ENCODE measurements around the gene CHPF. TPM values are rescaled to one million over a fixed set of nuclear protein-coding genes. Genes with fewer than 3 reads are reported as not detected.
A peak's percentile ranks its signal among the peaks of the same experiment; 100 is the strongest.

Gene CHPF
- total and polyA plus RNA-seq, 2 donors (not counting 3 experiments of a cell fraction or from before 2014, with no cell fraction given): 0.24 to 0.32 TPM

GRCh38 chr2:219525533-219526232 lies 17.9 kb downstream of the CHPF start:
- Histone ChIP-seq H3K79me2 (ENCODE audit: control insufficient read depth, insufficient read depth, low read length) (no peaks in the 10 kb centered on the region), H3K4me3 (replicated peaks in 1 of 3; ENCODE audit: insufficient read depth in 1 of 3, low read depth in 1 of 3, low read length in 3 of 3) (no peak overlapping the region), H3K4me2 (ENCODE audit: insufficient read depth, low read length) (no peak overlapping the region), H2AFZ (ENCODE audit: low read depth, low read length) (no peak overlapping the region), H4K20me1 (replicated peaks; ENCODE audit: control insufficient read depth, extremely low read depth, insufficient read depth, low read length) (no peaks in the 10 kb centered on the region), H3K4me1 (ENCODE audit: control insufficient read depth, extremely low read depth, insufficient read depth, low read length) (no peaks in the 10 kb centered on the region), H3K9me1 (replicated peaks; ENCODE audit: control insufficient read depth, extremely low read depth, insufficient read depth, low read length) (no peaks in the 10 kb centered on the region), H3K36me3 (ENCODE audit: control insufficient read depth in 2 of 2, extremely low read depth in 1 of 2, insufficient read depth in 2 of 2, low read length in 2 of 2) (no peaks in the 10 kb centered on the region), H3K9ac (replicated peaks; ENCODE audit: extremely low read depth, insufficient read depth, low read length) (no peak overlapping the region), H3K27me3 (ENCODE audit: control insufficient read depth in 2 of 2, insufficient read depth in 2 of 2, low read length in 2 of 2) (peaks cover 68 to 72% of the 10 kb centered on the region in 2 experiments), H3K27ac (ENCODE audit: insufficient read depth, low read depth, low read length) (no peak overlapping the region), H3K9me3 (replicated peaks; ENCODE audit: control insufficient read depth, insufficient read depth, low read length) (no peaks in the 10 kb centered on the region)
- dilution Hi-C loops (cut with MboI; ENCODE audit: extremely low pct_ligation_motif_present, low sequenced_read_pairs) (no loop called here), intact Hi-C loops (cut with micrococcal nuclease) (no loop called here)
- FAIRE-seq (no peak), DNase-seq (ENCODE audit: low read depth, low spot score) (no peak)
- BruUV-seq (replicated peaks): no TSS peak
- ChIA-PET POLR2A (no interaction called here), CTCF (interaction anchor here (0.9 to 12.6 kb wide), 7 partner anchors 8 to 123 kb away, joined by 4 to 731 read pairs (median 7); partner anchors contain the start of gene GMPPA)
- no peak for TF ChIP-seq MYC (IDR thresholded peaks at IDR 0.05; ENCODE audit: low read depth, low read length)
- TF ChIP-seq EZH2 (IDR thresholded peaks at IDR 0.05; ENCODE audit: borderline replicate concordance, low read depth, low read length, severe bottlenecking): peak; percentile 21

GRCh38 chr2:219524817-219525216 lies 18.8 kb downstream of the CHPF start:
- FAIRE-seq: no peak
- intact Hi-C loops (cut with micrococcal nuclease) (no loop called here), dilution Hi-C loops (cut with MboI; ENCODE audit: extremely low pct_ligation_motif_present, low sequenced_read_pairs) (no loop called here)
- H3K4me1 ChIP-seq (ENCODE audit: control insufficient read depth, extremely low read depth, insufficient read depth, low read length): no peaks in the 10 kb centered on the region
- no peak overlapping the region for H3K9ac ChIP-seq (replicated peaks; ENCODE audit: extremely low read depth, insufficient read depth, low read length)
- ChIA-PET CTCF (interaction anchor here (1.7 to 12.6 kb wide), 4 partner anchors 13 to 122 kb away, joined by 4 to 731 read pairs (median 168); partner anchors contain the start of gene GMPPA), POLR2A (no interaction called here)
- peaks cover 69 to 72% of the 10 kb centered on the region in 2 experiments for H3K27me3 ChIP-seq (ENCODE audit: control insufficient read depth in 2 of 2, insufficient read depth in 2 of 2, low read length in 2 of 2)
- TF ChIP-seq POLR2AphosphoS5 (IDR thresholded peaks at IDR 0.05; ENCODE audit: insufficient read depth, low read depth, low read length) (no peak), FOS (IDR thresholded peaks at IDR 0.05; ENCODE audit: borderline replicate concordance, insufficient read depth, low read length) (no peak), GATA2 (IDR thresholded peaks at IDR 0.05; ENCODE audit: insufficient read depth, insufficient read length, low read depth, low read length) (no peak), MAX (IDR thresholded peaks at IDR 0.05; ENCODE audit: insufficient read depth, insufficient read length) (no peak), EZH2 (IDR thresholded peaks at IDR 0.05; ENCODE audit: borderline replicate concordance, low read depth, low read length, severe bottlenecking) (peak; percentile 43)
- DNase-seq (ENCODE audit: low read depth, low spot score): no peak
- H4K20me1 ChIP-seq (replicated peaks; ENCODE audit: control insufficient read depth, extremely low read depth, insufficient read depth, low read length): no peaks in the 10 kb centered on the region
- H3K27ac ChIP-seq (ENCODE audit: insufficient read depth, low read depth, low read length): no peak overlapping the region
- no peak overlapping the region for H2AFZ ChIP-seq (ENCODE audit: low read depth, low read length)
- H3K36me3 ChIP-seq (ENCODE audit: control insufficient read depth in 2 of 2, extremely low read depth in 1 of 2, insufficient read depth in 2 of 2, low read length in 2 of 2): no peaks in the 10 kb centered on the region
- no peaks in the 10 kb centered on the region for H3K9me3 ChIP-seq (replicated peaks; ENCODE audit: control insufficient read depth, insufficient read depth, low read length)
- BruUV-seq (replicated peaks): no TSS peak
- no peaks in the 10 kb centered on the region for H3K9me1 ChIP-seq (replicated peaks; ENCODE audit: control insufficient read depth, extremely low read depth, insufficient read depth, low read length)
- H3K4me2 ChIP-seq (ENCODE audit: insufficient read depth, low read length): no peak overlapping the region
- H3K79me2 ChIP-seq (ENCODE audit: control insufficient read depth, insufficient read depth, low read length): no peaks in the 10 kb centered on the region
- no peak overlapping the region for H3K4me3 ChIP-seq (replicated peaks in 1 of 3; ENCODE audit: insufficient read depth in 1 of 3, low read depth in 1 of 3, low read length in 3 of 3)
